ENCODE data around the gene RUFY4.

Gene RUFY4

GRCh38 chr2:218068721-218069334, at the start of gene RUFY4:
Gene RUFY4, plus strand, starts transcription at chr2:218069253. Its CDS starts 1,353 bp downstream, at chr2:218070606.
- peak; percentile 33 for DNase-seq

- DNase-seq, result no peak
These were observed 49.5 kb upstream of the RUFY4 start for GRCh38 chr2:218019411-218020060.

- DNase-seq, result no peak
These were observed 48.8 kb upstream of the RUFY4 start for GRCh38 chr2:218020281-218020680.

- no peak for DNase-seq
These were observed 48.0 kb upstream of the RUFY4 start for GRCh38 chr2:218020966-218021535.

GRCh38 chr2:218021536-218022071, 47.4 kb upstream of the RUFY4 start:
- no peak for DNase-seq

GRCh38 chr2:218022131-218022850, 46.8 kb upstream of the RUFY4 start:
- DNase-seq, result no peak

- no peak for DNase-seq
These were observed 46.1 kb upstream of the RUFY4 start for GRCh38 chr2:218022851-218023530.

GRCh38 chr2:218023636-218024035, 45.4 kb upstream of the RUFY4 start:
- no peak for DNase-seq

GRCh38 chr2:218024336-218024735, 44.7 kb upstream of the RUFY4 start:
- DNase-seq, result no peak

- DNase-seq, result no peak
These were observed 44.2 kb upstream of the RUFY4 start for GRCh38 chr2:218024871-218025270.

GRCh38 chr2:218026244-218026643, 42.8 kb upstream of the RUFY4 start:
- no peak for DNase-seq

GRCh38 chr2:218026676-218027425, 42.2 kb upstream of the RUFY4 start:
- no peak for DNase-seq

- DNase-seq, result no peak
These were observed 41.4 kb upstream of the RUFY4 start for GRCh38 chr2:218027426-218028188.

- no peak for DNase-seq
These were observed 40.9 kb upstream of the RUFY4 start for GRCh38 chr2:218028189-218028495.

GRCh38 chr2:218028562-218029348, 40.3 kb upstream of the RUFY4 start:
- no peak for DNase-seq

GRCh38 chr2:218029366-218030360, 39.4 kb upstream of the RUFY4 start:
- no peak for DNase-seq

- no peak for DNase-seq
These were observed 38.5 kb upstream of the RUFY4 start for GRCh38 chr2:218030409-218031195.

GRCh38 chr2:218031261-218031660, 37.8 kb upstream of the RUFY4 start:
- DNase-seq, result no peak

All from NCI-H69 (cell line).